GM10248 (cell line): ENCODE measurements around the gene PXDN.

Source experiments
- CTCF ChIA-PET: fragments of 300-600 bp; sonication (Branson Sonifier 250); formaldehyde crosslinking; extraction: SDS; loops from one replicate; lab custom pipeline; 2021; ENCODE audit warnings: antibody characterized with exemption; lab: Yijun Ruan, JAX
- POLR2A ChIA-PET: fragments of 350-650 bp; sonication (Branson Sonifier 250); formaldehyde crosslinking; extraction: SDS; loops from one replicate; lab custom pipeline; 2020; ENCODE audit warnings: antibody characterized with exemption; lab: Yijun Ruan, JAX
- DNase-seq: peaks from one replicate; pipeline ENCODE4 v3.0.0; 2012; ENCODE audit errors: extremely low spot score
- CTCF ChIP-seq: IDR thresholded peaks from 2 replicates; pipeline ENCODE4 v1.5.1; 2012; ENCODE audit warnings: mild to moderate bottlenecking, low read depth; ENCODE audit errors: extremely low read depth, missing control alignments, control extremely low read depth

The PXDN gene

GRCh38 chr2:1644427-1644826 is 99.9 kb downstream of the PXDN start:
- ChIA-PET POLR2A (no interaction called here), CTCF (interaction anchor here (1.3 kb wide), 1 partner anchor 10 kb away, joined by 3 read pairs; no protein-coding TSS in a partner anchor)
- no peak for TF ChIP-seq CTCF
- no peak for DNase-seq

GRCh38 chr2:1642993-1643619 is 101.2 kb downstream of the PXDN start:
- TF ChIP-seq CTCF, result no peak

GRCh38 chr2:1642066-1642861 is 102.1 kb downstream of the PXDN start:
- DNase-seq, result no peak
- POLR2A ChIA-PET, result no interaction called here
- CTCF ChIA-PET, result interaction anchor here (1.4 kb wide), 1 partner anchor 18 kb away, joined by 4 read pairs; no protein-coding TSS in a partner anchor
- no peak for TF ChIP-seq CTCF

More at GRCh38 chr2:1642993-1643619, 101.2 kb downstream of the PXDN start:
- CTCF ChIA-PET, result interaction anchor here (1.4 kb wide), 1 partner anchor 19 kb away, joined by 4 read pairs; no protein-coding TSS in a partner anchor
- DNase-seq, result no peak
- POLR2A ChIA-PET, result no interaction called here

GRCh38 chr2:1641523-1641922 is 102.8 kb downstream of the PXDN start:
- TF ChIP-seq CTCF, result no peak
- POLR2A ChIA-PET, result no interaction called here
- DNase-seq, result no peak
- CTCF ChIA-PET, result no interaction called here

GRCh38 chr2:1640301-1641135 is 103.8 kb downstream of the PXDN start:
- POLR2A ChIA-PET, result no interaction called here
- no peak for DNase-seq
- TF ChIP-seq CTCF, result no peak
- CTCF ChIA-PET, result no interaction called here
